HEK293 (cell line): Measurements from ENCODE around the gene STRIT1.

Experiments
- CTCF ChIA-PET: fragments of 350-600 bp; formaldehyde crosslinking; extraction: SDS; loops from one replicate; lab custom pipeline; 2021; ENCODE audit warnings: antibody characterized with exemption; lab: Yijun Ruan, JAX
- POLR2A ChIA-PET: fragments of 300-600 bp; formaldehyde crosslinking; extraction: SDS; loops from one replicate; lab custom pipeline; 2020; ENCODE audit warnings: antibody characterized with exemption, inconsistent platforms; lab: Yijun Ruan, JAX
- H3K27ac ChIP-seq: fragments of 200-500 bp; sonication (Bioruptor generic); 2 replicates; pipeline ENCODE4 v1.5.1; 2014; ENCODE audit warnings: low read depth, low read length, control low read depth, inconsistent platforms; ENCODE audit errors: extremely low read depth
- H3K36me3 ChIP-seq, 2 experiments: fragments of 200-500 bp in 1 of 2; sonication (Bioruptor generic) in 1 of 2; 1 replicate in 1 of 2; 2 replicates in 1 of 2; pipeline ENCODE4 v1.5.1; 2014 to 2017; ENCODE audit warnings: inconsistent platforms in 2 of 2, low read length in 2 of 2; ENCODE audit not compliant: control insufficient read depth in 2 of 2, insufficient read depth in 1 of 2
- H3K4me1 ChIP-seq: fragments of 200-500 bp; sonication (Bioruptor generic); 2 replicates; pipeline ENCODE4 v1.5.1; 2014; ENCODE audit warnings: mild to moderate bottlenecking, low read length, inconsistent platforms; ENCODE audit not compliant: control insufficient read depth, insufficient read depth
- H3K4me3 ChIP-seq: 2 replicates; pipeline ENCODE4 v1.5.1; 2011; ENCODE audit warnings: low read depth, mild to moderate bottlenecking, control low read depth, low read length, moderate library complexity
- H3K9me3 ChIP-seq: fragments of 200-500 bp; sonication (Bioruptor generic); 2 replicates; pipeline ENCODE4 v1.5.1; 2014; ENCODE audit warnings: low read depth, low read length, inconsistent platforms; ENCODE audit not compliant: control insufficient read depth, insufficient read depth
- KLF8 ChIP-seq: fragments of 450-650 bp; formaldehyde crosslinking; IDR thresholded peaks from 2 replicates; pipeline ENCODE4 v1.5.1; 2016; ENCODE audit warnings: missing biosample characterization, missing genetic modification characterization
- RBAK ChIP-seq: fragments of 450-650 bp; formaldehyde crosslinking; IDR thresholded peaks from 2 replicates; pipeline ENCODE4 v1.5.1; 2016; ENCODE audit warnings: missing biosample characterization, missing genetic modification characterization
- ZFP37 ChIP-seq: fragments of 450-650 bp; formaldehyde crosslinking; IDR thresholded peaks from 2 replicates; pipeline ENCODE4 v1.5.1; 2016; ENCODE audit warnings: missing biosample characterization, missing genetic modification characterization
- ZNF2 ChIP-seq: fragments of 450-650 bp; formaldehyde crosslinking; IDR thresholded peaks from 2 replicates; pipeline ENCODE4 v1.5.1; 2016; ENCODE audit warnings: missing biosample characterization, missing genetic modification characterization
- ZNF354C ChIP-seq: fragments of 450-650 bp; formaldehyde crosslinking; IDR thresholded peaks from 2 replicates; pipeline ENCODE4 v1.5.1; 2016; ENCODE audit warnings: missing biosample characterization, missing genetic modification characterization, low read depth, borderline replicate concordance
- ZNF585B ChIP-seq: fragments of 450-650 bp; formaldehyde crosslinking; IDR thresholded peaks from 2 replicates; pipeline ENCODE4 v1.5.1; 2016; ENCODE audit warnings: missing biosample characterization, missing genetic modification characterization
- ZNF626 ChIP-seq: fragments of 450-650 bp; sonication (Bioruptor Pico); formaldehyde crosslinking; IDR thresholded peaks from 2 replicates; pipeline ENCODE4 v1.5.1; 2018; ENCODE audit warnings: missing biosample characterization, missing genetic modification characterization, inconsistent platforms
- ZNF660 ChIP-seq: fragments of 450-650 bp; IDR thresholded peaks from 2 replicates; pipeline ENCODE4 v1.5.1; 2018; ENCODE audit warnings: missing biosample characterization, mild to moderate bottlenecking, missing genetic modification characterization
- ZNF76 ChIP-seq: fragments of 450-650 bp; formaldehyde crosslinking; IDR thresholded peaks from 2 replicates; pipeline ENCODE4; 2016; ENCODE audit warnings: low read depth, missing biosample characterization, missing genetic modification characterization, borderline replicate concordance
- ZNF785 ChIP-seq: fragments of 450-650 bp; formaldehyde crosslinking; IDR thresholded peaks from 2 replicates; pipeline ENCODE4 v1.5.1; 2016; ENCODE audit warnings: missing biosample characterization, missing genetic modification characterization
- TF ChIP-seq, protein P1 (sequence below): fragments of 450-650 bp; formaldehyde crosslinking; IDR thresholded peaks from 2 replicates; pipeline ENCODE4 v1.5.1; 2017; ENCODE audit warnings: missing biosample characterization, mild to moderate bottlenecking, missing genetic modification characterization, moderate library complexity
- TF ChIP-seq, protein P2 (sequence below): fragments of 450-650 bp; formaldehyde crosslinking; IDR thresholded peaks from 2 replicates; pipeline ENCODE4 v1.5.1; 2016; ENCODE audit warnings: missing biosample characterization, missing genetic modification characterization
- TF ChIP-seq, protein P3 (sequence below): fragments of 450-650 bp; formaldehyde crosslinking; IDR thresholded peaks from 2 replicates; pipeline ENCODE4 v1.5.1; 2016; ENCODE audit warnings: missing biosample characterization, missing genetic modification characterization
- TF ChIP-seq, protein P4 (sequence below): fragments of 450-650 bp; formaldehyde crosslinking; IDR thresholded peaks from 2 replicates; pipeline ENCODE4 v1.5.1; 2016; ENCODE audit warnings: missing biosample characterization, missing genetic modification characterization
- TF ChIP-seq, protein P5 (sequence below): fragments of 450-650 bp; formaldehyde crosslinking; IDR thresholded peaks from 2 replicates; pipeline ENCODE4 v1.5.1; 2016; ENCODE audit warnings: missing biosample characterization, missing genetic modification characterization

STRIT1 gene

DNA sequence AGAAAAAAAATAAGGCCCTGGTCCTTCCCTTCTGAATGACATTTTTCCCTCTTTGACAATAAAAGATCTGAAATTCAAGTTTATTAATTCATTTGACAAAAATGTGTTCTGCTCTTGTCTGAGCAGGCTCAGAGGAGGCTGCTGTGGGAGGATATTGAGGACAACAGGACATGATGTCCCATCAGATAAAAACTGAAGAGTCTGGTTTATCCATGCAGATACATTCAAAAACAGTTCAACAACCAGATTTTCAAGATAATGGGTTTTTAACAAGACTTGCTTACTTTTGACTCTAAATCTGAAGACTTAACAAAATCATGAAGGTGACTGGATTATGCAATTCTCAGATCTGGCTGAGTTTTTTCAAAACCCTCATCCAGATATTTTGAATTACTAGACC is 36.9 kb upstream of the STRIT1 start (continued):
- TF ChIP-seq, protein P1, sequence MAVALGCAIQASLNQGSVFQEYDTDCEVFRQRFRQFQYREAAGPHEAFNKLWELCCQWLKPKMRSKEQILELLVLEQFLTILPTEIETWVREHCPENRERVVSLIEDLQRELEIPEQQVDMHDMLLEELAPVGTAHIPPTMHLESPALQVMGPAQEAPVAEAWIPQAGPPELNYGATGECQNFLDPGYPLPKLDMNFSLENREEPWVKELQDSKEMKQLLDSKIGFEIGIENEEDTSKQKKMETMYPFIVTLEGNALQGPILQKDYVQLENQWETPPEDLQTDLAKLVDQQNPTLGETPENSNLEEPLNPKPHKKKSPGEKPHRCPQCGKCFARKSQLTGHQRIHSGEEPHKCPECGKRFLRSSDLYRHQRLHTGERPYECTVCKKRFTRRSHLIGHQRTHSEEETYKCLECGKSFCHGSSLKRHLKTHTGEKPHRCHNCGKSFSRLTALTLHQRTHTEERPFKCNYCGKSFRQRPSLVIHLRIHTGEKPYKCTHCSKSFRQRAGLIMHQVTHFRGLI, result no peak
- no peak for TF ChIP-seq ZNF354C (tag by site-specific recombination)
- no peak for TF ChIP-seq KLF8 (tag by site-specific recombination)

DNA sequence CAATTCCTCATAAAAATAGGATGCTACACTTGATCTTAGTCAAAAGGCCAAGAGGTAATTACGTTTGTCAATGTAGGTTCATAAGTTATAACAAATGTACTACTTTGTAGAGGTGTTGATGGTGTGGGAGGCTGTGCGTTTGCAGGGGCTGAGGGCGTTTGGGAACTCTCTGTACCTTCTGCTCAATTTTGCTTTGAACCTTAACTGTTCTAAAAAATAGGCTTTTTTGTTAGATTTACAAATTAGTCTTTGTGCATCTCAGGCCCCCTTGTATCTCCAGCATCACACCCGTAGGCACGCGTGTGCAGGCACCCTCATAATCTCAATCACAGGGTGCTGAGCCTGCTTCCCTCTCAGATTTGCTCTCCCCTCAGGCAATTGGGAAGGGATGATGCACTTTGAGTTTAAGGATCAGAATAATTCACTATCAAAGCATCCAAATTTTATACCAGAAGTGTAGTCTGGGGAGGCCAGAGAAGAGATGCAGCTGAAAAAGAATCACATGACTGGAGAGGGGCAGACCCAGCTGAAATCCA is 36.1 kb upstream of the STRIT1 start:
- no peaks in the 10 kb centered on the region for H3K36me3 ChIP-seq
- no peaks in the 10 kb centered on the region for H3K9me3 ChIP-seq
- no peak overlapping the region for H3K27ac ChIP-seq
- ChIA-PET CTCF (interaction anchor here (0.7 kb wide), 1 partner anchor 425 kb away, joined by 3 read pairs; no protein-coding TSS in a partner anchor), POLR2A (no interaction called here)
- no peaks in the 10 kb centered on the region for H3K4me1 ChIP-seq
- no peak overlapping the region for H3K4me3 ChIP-seq
- TF ChIP-seq, protein P2, sequence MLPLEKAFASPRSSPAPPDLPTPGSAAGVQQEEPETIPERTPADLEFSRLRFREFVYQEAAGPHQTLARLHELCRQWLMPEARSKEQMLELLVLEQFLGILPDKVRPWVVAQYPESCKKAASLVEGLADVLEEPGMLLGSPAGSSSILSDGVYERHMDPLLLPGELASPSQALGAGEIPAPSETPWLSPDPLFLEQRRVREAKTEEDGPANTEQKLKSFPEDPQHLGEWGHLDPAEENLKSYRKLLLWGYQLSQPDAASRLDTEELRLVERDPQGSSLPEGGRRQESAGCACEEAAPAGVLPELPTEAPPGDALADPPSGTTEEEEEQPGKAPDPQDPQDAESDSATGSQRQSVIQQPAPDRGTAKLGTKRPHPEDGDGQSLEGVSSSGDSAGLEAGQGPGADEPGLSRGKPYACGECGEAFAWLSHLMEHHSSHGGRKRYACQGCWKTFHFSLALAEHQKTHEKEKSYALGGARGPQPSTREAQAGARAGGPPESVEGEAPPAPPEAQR (tag by site-specific recombination), result no peak
- TF ChIP-seq, protein P3, sequence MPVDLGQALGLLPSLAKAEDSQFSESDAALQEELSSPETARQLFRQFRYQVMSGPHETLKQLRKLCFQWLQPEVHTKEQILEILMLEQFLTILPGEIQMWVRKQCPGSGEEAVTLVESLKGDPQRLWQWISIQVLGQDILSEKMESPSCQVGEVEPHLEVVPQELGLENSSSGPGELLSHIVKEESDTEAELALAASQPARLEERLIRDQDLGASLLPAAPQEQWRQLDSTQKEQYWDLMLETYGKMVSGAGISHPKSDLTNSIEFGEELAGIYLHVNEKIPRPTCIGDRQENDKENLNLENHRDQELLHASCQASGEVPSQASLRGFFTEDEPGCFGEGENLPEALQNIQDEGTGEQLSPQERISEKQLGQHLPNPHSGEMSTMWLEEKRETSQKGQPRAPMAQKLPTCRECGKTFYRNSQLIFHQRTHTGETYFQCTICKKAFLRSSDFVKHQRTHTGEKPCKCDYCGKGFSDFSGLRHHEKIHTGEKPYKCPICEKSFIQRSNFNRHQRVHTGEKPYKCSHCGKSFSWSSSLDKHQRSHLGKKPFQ, result no peak
- TF ChIP-seq ZNF626 (tag by site-specific recombination) (no peak), ZNF785 (no peak), ZNF76 (tag by site-specific recombination) (no peak), ZNF585B (no peak), ZNF660 (tag by site-specific recombination) (no peak), KLF8 (tag by site-specific recombination) (no peak), ZFP37 (tag by site-specific recombination) (no peak), RBAK (no peak)
- TF ChIP-seq, protein P4, sequence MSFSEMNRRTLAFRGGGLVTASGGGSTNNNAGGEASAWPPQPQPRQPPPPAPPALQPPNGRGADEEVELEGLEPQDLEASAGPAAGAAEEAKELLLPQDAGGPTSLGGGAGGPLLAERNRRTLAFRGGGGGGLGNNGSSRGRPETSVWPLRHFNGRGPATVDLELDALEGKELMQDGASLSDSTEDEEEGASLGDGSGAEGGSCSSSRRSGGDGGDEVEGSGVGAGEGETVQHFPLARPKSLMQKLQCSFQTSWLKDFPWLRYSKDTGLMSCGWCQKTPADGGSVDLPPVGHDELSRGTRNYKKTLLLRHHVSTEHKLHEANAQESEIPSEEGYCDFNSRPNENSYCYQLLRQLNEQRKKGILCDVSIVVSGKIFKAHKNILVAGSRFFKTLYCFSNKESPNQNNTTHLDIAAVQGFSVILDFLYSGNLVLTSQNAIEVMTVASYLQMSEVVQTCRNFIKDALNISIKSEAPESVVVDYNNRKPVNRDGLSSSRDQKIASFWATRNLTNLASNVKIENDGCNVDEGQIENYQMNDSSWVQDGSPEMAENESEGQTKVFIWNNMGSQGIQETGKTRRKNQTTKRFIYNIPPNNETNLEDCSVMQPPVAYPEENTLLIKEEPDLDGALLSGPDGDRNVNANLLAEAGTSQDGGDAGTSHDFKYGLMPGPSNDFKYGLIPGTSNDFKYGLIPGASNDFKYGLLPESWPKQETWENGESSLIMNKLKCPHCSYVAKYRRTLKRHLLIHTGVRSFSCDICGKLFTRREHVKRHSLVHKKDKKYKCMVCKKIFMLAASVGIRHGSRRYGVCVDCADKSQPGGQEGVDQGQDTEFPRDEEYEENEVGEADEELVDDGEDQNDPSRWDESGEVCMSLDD (tag by site-specific recombination), result no peak
- TF ChIP-seq, protein P5, sequence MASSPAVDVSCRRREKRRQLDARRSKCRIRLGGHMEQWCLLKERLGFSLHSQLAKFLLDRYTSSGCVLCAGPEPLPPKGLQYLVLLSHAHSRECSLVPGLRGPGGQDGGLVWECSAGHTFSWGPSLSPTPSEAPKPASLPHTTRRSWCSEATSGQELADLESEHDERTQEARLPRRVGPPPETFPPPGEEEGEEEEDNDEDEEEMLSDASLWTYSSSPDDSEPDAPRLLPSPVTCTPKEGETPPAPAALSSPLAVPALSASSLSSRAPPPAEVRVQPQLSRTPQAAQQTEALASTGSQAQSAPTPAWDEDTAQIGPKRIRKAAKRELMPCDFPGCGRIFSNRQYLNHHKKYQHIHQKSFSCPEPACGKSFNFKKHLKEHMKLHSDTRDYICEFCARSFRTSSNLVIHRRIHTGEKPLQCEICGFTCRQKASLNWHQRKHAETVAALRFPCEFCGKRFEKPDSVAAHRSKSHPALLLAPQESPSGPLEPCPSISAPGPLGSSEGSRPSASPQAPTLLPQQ (tag by site-specific recombination), result no peak

DNA sequence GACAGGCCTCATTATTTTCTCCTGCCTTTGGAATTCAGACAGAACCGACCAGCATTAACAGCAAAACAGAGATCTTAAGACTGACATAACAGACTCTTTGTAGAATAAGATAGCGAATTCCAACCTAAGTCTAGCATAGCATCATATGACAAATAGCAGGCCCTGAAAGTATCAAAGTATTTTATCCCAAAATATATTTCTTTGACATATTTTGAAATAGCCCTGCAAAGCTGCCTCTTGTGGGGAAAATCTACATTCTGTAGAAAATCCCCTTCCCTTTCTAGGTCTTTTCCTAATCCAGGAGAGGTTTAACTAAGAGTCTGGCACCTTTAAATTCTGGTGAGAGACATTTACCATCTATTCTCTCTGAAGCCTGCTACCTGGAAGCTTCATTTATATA is 34.4 kb upstream of the STRIT1 start:
- TF ChIP-seq ZNF2 (tag by site-specific recombination), result no peak
- TF ChIP-seq, protein P5 (tag by site-specific recombination), result no peak
- no peaks in the 10 kb centered on the region for H3K36me3 ChIP-seq
- H3K9me3 ChIP-seq, result no peaks in the 10 kb centered on the region
- H3K4me1 ChIP-seq, result no peaks in the 10 kb centered on the region
- ChIA-PET CTCF (no interaction called here), POLR2A (no interaction called here)
- H3K27ac ChIP-seq, result no peak overlapping the region
- H3K4me3 ChIP-seq, result no peak overlapping the region
